ENCODE results near the gene ISM2. TPM values are rescaled to one million over a fixed set of nuclear protein-coding genes. Genes with fewer than 3 reads are reported as not detected.
"Not testable (repeated sequence)": the region's sequence is repeated elsewhere in the genome, so short reads cannot be mapped to it uniquely, and the experiment has no call there.

The ISM2 gene
- total RNA-seq (ENCODE audit: low replicate concordance) = 0.46 and 1.2 TPM in 2 replicates
- long read RNA-seq = 0 reads

DNA sequence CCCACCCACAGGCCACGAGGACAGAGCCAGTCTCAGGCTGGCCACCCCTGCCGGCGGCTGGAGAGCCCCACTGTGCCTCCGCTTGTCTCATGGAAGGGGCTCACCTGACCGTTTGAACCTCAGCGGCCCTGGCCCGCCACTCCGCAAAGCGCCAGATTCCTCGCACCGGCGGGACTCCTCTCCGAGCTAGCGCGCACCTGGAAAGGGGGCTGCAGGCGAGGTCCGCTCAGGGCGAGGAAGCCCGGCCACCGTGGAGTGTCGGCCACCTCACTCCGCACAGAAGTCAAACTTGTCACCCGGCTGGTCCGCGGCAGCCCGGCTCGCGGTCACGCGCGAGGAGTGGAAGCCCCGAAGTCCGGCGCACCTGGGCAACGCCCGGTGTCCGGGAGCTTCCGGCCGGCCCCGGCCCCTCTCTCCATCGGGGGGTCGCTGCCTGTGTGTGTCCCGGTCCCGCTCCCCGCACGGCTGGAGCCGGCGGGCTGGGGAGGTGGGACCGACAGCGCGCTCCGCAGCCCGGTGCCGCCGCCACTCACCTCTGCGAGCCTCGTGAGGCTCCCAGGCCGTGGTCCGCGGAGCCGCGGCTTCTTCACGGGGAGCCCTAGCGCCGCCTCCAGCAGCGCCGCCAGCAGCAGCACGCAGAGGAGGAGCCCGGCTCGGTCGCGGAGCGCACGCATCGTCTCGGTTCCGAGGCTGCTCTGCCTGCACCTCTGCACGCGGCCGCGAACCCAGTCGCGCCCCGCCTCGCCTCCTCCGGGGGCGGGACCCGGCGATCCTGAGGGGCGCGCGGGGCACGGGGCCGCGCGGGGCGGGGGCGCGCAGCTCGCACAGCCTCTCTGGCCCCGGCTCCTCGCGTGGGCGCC is at the start of gene ISM2:
ISM2 (minus strand) TSS at position 697 of the 860 bp plus-strand sequence; CDS start at position 674, 23 bp downstream.
- H3K27ac Mint-ChIP-seq = no peak within 1 kb of the TSS
- H3K4me3 Mint-ChIP-seq = peak within 1 kb of the TSS; percentile 80
- peaks cover 4% of the 10 kb centered on the region for H3K9me3 Mint-ChIP-seq
- peaks cover 39% of the 10 kb centered on the region for H3K27me3 Mint-ChIP-seq
- TF ChIP-seq, protein P1, sequence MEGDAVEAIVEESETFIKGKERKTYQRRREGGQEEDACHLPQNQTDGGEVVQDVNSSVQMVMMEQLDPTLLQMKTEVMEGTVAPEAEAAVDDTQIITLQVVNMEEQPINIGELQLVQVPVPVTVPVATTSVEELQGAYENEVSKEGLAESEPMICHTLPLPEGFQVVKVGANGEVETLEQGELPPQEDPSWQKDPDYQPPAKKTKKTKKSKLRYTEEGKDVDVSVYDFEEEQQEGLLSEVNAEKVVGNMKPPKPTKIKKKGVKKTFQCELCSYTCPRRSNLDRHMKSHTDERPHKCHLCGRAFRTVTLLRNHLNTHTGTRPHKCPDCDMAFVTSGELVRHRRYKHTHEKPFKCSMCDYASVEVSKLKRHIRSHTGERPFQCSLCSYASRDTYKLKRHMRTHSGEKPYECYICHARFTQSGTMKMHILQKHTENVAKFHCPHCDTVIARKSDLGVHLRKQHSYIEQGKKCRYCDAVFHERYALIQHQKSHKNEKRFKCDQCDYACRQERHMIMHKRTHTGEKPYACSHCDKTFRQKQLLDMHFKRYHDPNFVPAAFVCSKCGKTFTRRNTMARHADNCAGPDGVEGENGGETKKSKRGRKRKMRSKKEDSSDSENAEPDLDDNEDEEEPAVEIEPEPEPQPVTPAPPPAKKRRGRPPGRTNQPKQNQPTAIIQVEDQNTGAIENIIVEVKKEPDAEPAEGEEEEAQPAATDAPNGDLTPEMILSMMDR (conservative IDR thresholded peaks at IDR 0.05) = no peak
- H3K4me1 Mint-ChIP-seq (ENCODE audit: unreplicated experiment) = no peaks in the 10 kb centered on the region
- DNase-seq (ENCODE audit: extremely low spot score, unreplicated experiment) = no peak
- H3K36me3 Mint-ChIP-seq = peaks cover 4% of the 10 kb centered on the region

DNA sequence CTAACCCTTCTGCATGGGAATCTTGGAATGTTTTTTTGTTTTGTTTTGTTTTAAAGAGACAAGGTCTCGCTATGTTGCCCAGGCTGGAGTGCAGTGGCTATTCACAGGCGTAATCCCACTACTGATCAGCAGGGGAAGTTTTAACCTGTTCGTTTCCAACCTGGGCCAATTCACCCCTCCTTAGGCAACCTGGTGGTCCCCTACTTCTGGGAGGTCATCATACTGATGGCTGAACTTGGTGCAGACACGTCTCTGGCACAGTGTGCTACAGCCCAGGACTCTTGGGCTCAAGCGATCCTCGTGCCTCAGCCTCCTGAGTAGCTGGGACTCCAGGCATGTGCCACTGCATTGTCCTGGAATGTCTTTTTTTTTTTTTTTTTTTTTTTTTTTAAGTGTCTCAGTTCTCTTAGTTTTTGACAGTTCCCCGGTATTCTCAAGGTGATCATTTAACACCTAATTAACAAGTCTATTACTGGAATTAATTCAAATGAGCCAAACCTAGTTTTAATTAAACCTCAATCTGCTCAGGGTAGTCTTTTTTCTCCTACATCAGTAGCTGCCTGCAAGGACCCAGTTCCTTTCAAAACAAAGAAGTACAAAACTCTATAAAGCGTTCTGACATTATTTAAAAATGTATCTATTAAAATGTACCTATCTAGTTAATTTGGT is 49.0 kb upstream of the ISM2 start:
- H3K9me3 Mint-ChIP-seq = no peaks in the 10 kb centered on the region
- no peak overlapping the region for H3K4me3 Mint-ChIP-seq
- no peak for DNase-seq (ENCODE audit: extremely low spot score, unreplicated experiment)
- H3K4me1 Mint-ChIP-seq (ENCODE audit: unreplicated experiment) = peaks cover 9% of the 10 kb centered on the region
- no peaks in the 10 kb centered on the region for H3K27me3 Mint-ChIP-seq
- peaks cover 19% of the 10 kb centered on the region for H3K36me3 Mint-ChIP-seq
- TF ChIP-seq, protein P1 (conservative IDR thresholded peaks at IDR 0.05) = peak; percentile 61
- H3K27ac Mint-ChIP-seq = no peak overlapping the region

DNA sequence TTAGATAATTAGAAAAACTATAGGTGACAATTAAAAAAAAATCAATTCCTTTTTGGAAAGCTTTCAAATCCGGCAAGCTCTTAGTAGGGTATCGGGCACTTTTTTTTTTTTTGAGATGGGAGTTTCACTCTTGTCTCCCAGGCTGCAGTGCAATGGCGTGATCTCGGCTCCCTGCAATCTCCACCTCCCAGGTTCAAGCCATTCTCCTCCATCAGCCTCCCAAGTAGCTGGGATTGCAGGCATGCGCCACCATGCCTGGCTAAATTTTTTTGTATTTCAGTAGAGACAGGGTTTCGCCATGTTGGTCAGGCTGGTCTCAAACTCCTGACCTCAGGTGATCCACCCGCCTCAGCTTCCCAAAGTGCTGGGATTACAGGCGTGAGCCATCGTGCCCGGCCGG is 46.6 kb upstream of the ISM2 start:
- not testable (repeated sequence) for H3K9me3 Mint-ChIP-seq; H3K4me3 Mint-ChIP-seq; H3K27me3 Mint-ChIP-seq; DNase-seq (ENCODE audit: extremely low spot score, unreplicated experiment); H3K27ac Mint-ChIP-seq
- H3K36me3 Mint-ChIP-seq = peaks cover 13% of the 10 kb centered on the region
- peaks cover 13% of the 10 kb centered on the region for H3K4me1 Mint-ChIP-seq (ENCODE audit: unreplicated experiment)

DNA sequence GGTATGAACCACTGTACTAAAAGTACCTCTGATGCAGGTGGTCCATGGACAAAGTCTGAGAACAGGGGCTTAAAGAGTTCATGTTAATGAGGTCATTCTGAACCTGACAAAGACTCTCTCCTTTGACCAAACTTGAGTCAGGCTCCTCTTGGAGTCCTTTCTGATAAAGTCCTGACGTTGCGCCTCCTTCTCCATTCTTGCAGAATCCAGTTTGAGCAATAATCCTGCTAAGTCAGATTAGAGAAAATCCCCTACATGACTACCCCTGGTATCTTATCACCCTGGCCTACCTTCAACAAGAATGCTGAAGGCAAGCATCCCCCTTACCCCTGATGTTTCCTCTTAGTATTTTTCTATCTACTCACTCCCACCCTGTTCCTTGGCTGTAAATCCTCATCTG is 46.0 kb upstream of the ISM2 start:
- Mint-ChIP-seq H3K27ac (no peak overlapping the region), H3K4me1 (ENCODE audit: unreplicated experiment) (peaks cover 13% of the 10 kb centered on the region), H3K27me3 (no peaks in the 10 kb centered on the region), H3K4me3 (no peak overlapping the region), H3K36me3 (peaks cover 8% of the 10 kb centered on the region), H3K9me3 (no peaks in the 10 kb centered on the region)
- TF ChIP-seq, protein P1 (conservative IDR thresholded peaks at IDR 0.05) = no peak
- DNase-seq (ENCODE audit: extremely low spot score, unreplicated experiment) = no peak

DNA sequence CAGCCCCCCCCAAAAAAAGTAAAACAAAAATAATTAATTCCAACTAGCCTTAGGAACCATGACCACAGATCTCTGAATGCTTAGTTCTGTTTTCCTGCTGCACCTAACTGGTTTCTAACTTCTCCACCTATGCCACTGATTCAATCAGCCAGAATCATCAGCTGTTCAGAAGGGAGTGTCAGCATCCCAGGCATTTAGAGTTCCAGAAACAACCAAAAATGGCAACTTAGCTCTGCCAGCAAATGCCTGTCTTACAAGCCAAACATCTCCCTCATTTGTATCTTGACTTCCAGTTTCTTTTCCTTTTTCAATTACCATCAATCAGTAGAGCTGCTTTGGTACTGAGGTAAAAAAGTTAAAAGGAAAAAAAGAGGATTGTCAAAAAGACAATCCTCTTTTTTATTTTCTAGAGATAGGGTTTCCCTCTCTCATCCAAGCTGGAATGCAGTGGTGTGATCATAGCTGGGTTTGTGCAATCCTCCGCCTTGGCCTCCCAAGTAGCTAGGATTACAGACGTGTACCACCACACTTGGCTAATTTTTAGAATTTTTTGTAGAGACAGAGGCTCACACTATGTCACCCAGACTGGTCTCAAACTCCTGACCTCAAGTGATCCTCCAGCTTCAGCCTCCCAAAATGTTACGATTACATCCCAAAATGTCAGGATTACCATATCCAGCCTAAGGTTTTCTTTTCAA is 45.2 kb upstream of the ISM2 start:
- peaks cover 8% of the 10 kb centered on the region for H3K36me3 Mint-ChIP-seq
- no peaks in the 10 kb centered on the region for H3K9me3 Mint-ChIP-seq
- H3K4me1 Mint-ChIP-seq (ENCODE audit: unreplicated experiment) = peaks cover 13% of the 10 kb centered on the region
- no peak for DNase-seq (ENCODE audit: extremely low spot score, unreplicated experiment)
- TF ChIP-seq, protein P1 (conservative IDR thresholded peaks at IDR 0.05) = no peak
- H3K27ac Mint-ChIP-seq = no peak overlapping the region
- no peak overlapping the region for H3K4me3 Mint-ChIP-seq
- H3K27me3 Mint-ChIP-seq = no peaks in the 10 kb centered on the region
